Measurements from ENCODE around the gene ELMO1.
A peak's percentile ranks its signal among the peaks of the same experiment; 100 is the strongest.

ELMO1 gene

DNA sequence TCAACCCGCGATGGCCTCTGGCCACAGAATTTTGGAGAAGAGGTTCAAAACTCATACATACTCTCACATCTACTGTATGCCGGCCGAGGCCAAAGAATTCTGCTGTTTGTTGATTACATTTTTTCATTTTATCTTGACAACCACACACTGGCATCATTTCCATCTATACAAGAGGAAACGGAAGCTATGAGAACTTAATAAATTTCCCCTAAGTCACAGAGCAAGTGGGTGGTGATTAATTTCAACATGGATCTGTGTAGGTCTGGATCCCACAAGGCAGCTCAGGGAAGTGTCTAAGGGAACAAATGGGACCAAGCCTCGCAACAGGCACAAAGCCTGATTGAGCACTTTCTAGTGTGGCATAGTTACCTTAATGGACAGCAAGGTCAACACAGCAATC, 18.0 kb downstream of the ELMO1 start:
- no peak for DNase-seq

DNA sequence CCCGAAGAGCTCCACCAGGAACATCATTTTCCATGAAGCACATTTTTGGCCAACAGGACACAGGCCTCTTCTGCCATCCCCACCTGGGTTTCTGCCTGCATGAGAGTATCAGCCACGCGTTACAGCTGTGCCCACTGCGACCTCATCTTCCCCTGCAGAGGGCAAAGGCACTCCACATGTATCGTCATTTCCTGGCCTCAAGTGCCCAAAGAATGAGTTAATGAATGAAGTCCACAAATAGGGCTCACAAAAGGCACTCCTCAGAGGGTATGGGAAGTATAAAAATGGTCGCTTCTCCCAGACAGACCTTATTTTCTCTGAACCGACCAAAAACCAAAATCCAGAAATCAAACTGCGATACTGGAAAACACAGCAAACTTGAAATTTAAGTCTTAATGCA, 18.5 kb downstream of the ELMO1 start:
- DNase-seq, result no peak

DNA sequence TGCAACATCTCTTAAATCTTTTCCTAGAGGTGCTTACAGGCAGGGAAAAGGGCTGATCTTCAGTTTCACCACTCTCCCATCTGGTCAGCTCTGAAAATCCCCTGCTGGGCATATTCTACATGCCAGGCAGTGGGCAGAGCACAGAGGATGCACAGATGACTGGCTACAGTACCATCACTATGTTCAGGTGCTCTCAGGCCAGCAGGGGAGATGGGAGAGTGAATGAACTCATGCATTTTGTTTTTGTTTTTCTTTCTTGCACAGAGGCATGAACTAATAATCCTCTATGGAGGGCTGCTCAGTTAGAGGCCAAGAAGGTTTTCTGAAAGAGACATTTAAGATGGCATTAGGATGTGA, 19.3 kb downstream of the ELMO1 start:
- no peak for DNase-seq

DNA sequence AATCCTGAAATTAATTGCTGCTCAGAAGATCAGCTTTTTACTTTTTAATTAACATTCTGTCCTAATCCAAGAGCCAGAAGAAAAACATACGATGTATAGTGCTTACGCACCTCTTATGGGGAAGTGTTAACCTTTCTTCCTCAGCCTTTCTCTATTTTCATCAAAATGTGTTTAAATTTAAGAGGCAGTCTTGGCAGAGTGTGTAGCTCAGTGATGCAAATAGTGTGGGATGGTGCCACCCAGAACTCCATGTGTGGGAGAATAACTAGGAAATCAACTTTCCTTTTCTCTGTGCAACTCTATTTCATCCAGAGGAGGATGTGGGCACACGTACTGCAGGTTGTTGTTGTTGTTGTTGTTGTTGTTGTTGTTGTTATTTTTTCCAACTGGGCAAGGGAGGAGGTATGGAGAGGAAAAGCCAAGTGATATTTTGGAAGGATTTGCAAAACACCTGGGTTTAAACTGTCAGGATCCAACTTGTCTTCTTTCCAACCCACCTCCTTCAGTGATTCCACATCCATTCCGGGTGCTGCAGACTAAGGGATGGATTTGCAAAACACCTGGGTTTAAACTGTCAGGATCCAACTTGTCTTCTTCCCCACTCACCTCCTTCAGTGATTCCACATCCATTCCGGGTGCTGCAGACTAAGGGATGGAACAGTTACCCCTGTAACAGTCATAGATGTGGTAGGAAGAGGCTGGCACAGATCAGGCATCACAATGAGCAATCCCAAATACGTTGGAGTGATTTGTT, 19.8 kb downstream of the ELMO1 start:
- DNase-seq, result no peak

DNA sequence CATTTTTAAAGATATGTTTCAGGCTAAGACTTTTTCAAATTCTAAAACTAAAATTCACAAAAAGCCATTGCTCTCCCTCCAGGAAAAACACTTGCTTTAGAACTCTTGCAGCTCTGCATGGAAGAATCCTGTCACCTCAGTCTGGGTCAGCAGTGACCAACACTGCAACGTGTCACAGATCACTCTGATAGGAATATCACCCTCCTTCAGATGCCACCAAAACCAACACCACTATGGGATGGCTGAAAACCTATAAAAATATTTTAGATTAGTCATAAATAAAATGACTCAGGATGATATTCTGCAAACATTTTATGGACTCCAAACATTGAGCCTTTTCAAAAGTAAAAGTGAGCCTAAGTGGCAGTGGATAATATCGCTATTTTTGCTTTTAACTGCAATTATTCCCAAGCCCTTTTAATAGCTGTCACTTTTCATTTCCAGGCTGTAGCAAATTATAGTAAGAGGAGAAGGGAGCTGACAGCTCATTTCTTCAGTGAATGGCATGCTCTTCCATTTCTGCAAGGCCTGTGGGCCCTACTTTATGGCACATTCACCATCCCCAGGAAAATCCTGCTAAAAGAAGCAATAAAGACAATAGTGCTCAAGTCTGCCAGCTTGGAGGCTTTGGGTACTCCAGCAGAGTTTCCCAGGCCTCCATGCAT, 21.3 kb downstream of the ELMO1 start:
- DNase-seq, result no peak

DNA sequence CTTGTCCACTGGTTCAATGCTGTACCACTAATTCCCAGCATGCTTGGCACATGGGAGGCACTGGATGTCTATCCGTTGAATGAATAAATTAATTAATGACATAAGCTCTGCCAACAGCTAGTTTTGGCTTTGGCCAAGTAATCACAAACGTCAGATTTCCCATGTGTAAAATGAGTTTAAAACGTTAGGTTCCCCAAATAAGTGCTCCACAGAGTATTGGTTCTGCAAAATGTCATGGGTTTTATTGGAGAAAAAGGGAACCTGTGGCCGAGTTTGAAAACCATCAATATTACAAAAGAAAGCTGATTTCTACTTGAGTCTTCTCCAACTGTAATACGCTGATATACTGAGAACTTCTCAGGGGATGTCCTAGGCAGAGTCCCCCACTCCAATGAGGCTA, 23.2 kb downstream of the ELMO1 start:
- DNase-seq, result no peak

DNA sequence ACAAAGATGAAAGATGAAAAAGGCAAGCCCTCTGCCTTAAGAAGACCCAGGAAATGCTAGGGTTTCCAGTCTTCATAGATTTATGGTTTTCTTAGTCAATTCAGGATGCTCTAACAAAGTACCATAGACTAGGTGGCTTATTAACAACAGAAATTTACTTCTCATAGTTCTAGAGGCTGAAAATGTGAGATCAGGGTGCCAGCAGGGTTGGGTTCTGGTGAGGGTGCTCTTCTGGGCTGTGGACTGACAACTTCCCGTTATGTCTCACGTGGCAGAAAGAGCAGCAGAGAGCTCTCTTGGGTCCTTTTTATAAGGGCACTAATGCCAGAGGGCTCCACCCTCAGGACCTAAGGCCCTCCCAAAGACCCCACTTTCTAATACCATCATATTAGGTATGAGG, 23.7 kb downstream of the ELMO1 start:
- no peak for DNase-seq

DNA sequence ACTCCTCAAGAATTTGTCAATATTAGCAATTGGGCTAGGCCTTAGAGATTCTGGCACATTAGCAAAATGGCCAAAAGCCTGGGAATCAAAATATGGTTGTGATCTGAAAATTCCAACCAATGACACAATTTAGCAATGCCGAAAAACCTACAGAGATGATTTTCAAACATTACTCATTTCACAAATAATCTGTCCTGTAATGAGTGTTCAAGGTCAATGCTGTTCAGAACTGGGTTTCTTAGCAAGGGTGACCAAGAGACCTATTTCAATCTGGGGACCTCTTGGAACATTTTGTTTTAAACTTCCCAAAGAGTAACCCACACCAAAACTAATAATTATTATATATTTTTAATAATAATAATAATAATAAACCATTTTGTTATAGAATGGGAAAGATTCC, 24.1 kb downstream of the ELMO1 start:
- DNase-seq, result no peak

DNA sequence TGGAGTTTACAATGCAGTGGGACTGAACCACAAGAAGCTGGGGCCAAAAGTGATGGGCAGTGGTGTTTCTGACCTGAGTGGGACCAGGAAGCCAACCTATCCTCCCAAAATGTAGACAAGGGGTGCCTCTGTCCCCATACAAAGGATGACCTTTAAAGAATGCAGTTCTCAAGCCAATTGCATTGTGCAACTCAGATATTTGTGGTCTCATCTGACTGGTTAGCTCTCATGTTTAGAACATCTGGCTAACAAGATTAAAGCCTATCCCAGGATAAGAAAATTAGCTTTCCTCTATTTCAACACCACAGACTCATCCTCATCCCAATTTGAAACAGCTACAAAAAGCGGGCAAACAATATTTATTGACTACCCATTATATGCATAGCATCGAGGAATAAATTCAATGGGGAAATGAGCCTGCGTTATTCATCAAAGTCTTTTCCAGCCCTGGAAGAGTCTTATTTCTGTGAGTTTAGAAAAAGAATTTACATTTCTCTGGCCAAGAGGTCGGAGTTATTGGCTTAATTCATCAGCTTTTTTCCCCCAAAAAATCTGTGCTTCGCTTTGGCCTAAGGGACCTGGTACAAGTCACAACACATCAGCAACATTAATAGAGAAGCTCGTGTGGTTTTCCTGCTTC, 26.7 kb downstream of the ELMO1 start:
- DNase-seq, result no peak

DNA sequence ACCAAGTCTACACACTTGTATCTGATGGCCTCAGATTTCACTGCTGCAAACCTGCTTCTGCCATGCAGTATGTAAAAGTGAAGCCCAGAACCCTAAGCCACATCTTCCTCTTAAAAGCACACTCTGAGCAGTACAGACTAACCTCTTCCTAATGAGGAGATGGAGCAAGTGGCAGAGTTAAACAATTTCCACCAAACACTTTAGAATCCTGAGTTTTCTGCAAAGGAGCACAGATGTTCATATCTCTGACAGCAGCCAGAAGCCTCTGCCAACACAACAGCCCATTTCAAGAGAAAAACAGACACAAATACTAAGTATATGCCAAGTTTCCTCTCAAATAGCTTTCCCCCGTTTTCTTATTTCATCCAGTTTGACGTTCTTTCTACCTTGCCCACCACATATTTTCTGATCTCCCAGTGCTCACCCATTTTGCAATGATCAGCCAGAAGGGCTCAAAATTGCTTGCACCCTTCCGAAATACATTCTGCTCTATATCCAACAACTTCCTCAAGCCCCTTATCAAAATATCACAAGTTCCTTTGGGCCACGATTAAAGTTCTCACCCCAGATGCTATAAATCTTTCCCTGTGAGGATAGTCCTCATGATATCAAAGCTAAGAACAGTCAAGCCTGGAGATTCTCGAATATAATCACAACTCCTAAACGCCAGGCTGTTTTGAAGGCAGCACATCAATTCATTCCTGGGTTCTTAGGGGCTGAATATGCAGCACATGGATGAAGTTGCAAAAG, 27.5 kb downstream of the ELMO1 start:
- no peak for DNase-seq

DNA sequence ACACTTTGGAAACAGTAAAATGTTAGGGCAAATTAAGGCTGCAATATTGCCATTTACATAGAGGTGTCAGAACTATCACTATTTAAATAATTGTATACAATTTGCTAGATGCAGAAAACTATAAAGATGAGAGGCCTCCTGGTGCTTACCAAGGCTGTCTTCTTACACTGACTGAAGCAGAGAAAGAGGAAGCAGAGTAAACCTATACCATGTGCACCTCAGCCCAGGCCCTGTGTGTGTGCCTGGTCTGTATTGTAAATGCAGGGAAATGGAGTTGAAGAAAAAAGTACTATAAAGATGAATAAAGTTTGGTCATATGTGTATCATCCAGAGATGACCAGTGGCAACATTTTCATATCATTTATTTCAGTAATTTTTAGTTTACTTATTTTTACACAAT, 29.2 kb downstream of the ELMO1 start:
- no peak for DNase-seq

DNA sequence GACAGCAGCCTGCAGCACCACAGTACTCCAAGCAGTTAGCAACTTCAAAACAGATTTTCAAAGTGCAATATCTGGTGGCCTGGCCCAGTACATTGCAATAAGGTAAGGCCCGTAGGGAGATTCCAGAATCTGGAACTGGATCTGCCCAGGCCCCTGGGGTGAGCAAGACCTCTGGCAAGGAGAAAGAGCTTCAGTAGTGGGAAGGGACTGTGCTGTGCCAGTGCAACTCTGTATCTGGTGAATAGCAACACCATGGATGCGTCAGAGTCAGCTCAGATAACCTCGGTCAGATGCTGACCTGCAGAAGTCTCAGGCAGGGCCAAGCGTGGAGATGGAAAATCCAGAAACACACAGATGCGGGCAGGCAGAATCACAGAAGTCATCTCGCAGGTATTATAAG, 30.3 kb downstream of the ELMO1 start:
- no peak for DNase-seq

DNA sequence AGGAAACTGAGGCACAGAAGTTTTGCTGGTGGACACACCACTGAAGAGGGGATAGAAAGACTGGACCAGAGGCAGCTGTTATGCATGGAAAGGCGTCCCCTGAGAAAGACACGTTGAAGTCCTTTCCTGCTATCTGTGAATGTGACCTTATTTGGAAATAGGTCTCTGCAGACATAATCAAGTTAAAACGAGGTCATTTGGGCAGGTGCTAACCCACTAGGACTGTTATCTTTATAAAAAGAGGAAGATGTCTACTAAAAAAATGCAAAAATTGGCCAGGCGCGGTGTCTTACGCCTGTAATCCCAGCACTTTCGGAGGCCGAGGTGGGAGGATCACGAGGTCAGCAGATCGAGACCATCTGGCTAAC, 31.6 kb downstream of the ELMO1 start:
- DNase-seq, result no peak

DNA sequence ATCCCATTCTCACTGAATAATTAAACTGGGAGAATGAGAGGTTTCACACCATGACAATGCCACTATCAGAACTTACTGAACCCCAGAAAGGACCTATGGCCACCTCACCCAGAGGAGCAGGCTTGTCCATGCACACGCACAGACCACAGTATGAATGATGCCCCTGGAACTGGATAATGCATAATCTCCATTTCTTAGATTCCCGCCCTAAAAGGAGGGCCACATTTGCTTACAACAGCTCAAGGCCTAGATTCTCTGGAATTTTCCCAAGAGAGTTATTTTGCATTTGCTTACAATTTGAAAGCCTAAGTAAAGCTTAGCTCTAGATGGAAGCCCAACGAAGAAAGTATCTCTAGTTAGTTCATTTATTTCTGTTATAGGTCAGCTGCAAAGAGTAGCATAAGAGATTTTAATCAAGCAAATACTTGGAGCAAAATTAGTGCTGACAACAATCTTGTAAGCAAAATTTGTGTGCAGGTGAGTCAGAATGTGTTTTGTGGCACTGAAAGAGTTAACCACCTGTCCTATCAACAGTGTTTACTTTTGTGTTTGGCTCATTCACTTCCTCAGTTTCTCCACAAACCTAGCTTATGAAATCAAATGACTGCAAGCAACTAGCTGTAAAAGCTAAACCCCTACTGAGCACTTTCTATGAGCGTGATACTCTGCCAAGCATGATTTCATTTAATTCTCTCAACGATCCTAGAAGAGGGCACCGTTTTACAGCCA, 32.1 kb downstream of the ELMO1 start:
- DNase-seq, result no peak

DNA sequence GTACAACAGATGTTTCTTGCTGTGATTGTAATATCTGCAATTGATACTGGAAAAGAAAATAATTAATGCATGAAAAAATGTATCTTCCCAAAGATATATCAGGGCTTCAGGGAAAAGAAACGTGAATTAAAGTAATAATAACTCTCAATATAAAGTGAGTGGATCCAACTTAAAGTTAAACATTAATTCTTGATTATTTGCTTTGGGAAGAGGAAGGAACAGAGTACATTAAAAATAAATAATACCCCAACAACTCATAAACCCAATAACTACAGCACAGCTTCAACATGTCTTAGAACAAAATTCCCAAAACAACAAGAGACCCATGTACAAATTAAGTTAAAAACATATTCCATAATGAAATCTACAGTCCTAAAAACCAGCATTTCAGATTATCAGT, 33.0 kb downstream of the ELMO1 start:
- no peak for DNase-seq

DNA sequence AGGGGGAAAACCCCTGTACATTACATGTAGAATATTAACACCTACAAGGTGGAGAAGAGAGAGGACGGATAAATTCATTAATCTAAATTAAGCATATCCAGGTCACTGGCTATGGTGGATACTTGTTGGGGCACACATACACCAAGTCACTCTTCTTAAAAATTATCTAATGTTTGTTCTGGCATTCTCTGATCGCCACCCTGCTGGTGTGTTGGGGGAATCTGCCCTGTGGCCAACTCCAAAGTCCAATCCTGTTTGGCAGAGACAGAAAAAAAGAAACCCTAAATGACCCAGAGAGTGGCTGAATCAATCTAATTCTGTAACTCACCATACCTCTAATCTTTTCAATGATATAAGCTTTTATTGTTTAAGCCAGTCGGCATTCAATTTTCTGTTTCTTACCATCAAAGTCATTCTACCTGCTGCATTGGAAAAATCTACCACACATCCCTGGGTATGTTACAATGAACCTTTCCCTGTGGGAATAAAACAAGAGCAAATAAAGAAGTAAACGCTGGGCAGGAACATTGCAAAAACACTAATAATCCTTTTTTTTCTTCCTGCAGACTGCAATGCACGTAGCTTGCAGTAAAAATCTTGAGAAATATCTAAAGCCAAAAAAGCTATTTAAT, 34.2 kb downstream of the ELMO1 start:
- no peak for DNase-seq

DNA sequence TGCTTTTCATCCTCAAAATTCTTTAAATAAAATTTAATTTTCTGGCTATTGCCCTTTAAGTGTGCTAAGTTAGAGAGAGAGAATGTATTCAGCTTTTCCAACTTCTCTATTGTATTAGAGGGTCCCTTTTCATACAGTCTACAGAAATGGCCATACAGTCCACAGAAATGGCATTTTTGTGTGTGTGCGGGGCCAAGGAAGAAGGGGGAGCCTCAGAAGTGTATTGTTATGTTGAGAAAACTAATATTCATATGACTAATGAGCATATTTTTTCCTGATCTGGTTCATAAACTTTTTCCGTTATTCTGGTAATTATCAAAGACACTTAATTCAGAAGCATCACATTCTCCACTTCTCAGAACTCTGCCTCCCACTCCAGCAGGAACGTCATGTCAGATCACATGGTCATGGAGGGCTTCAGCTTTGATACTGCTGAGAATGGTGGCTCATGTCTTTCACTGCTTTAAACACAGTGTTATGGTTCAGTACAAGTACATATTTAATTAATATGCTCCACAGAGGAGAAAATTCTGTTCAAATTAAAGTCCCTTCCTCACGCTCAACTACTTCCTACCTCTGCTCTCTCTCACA, 37.1 kb downstream of the ELMO1 start:
- DNase-seq, result peak; percentile 69

DNA sequence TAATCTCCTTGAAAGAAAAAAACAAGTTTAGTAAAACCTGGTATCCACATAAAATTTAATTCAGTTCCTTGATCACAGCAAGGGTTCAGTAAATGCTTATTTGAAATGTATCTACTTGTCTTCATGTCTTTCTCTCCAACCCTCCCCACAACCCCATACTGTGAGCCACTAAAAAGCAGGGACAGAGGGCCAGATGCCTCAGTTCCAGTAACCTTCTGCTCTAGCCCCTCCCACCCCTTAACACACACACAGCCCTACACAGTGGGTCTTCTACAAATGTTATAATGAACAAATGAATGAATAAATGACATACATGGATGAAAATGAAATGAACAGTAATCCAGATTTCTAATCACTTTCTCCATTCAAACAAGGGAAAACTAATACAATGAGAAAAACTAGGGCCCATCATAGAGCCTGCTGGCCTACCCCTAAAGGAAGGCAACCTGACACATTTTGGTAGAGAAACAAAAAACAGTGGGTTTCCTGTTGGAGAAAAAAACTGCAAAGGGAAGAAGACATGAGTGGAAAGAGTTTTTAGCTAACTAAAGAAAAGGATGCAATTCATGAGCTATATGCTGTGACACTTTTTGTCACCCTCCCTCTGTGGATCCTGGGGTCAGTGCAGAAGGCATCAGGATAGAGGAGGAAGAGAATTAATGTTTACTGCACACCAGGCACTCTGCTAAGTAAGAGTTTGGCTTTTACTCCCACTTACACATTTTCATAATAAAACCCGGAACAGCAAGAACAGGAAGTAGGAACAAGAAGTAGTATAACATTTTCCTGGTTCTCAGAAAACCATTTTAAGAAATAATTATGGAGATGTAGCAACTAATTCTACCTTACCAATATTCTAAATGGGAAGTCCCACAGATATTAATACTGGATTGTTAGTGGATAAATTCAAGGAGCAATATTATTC, 38.1 kb downstream of the ELMO1 start:
- DNase-seq, result no peak

DNA sequence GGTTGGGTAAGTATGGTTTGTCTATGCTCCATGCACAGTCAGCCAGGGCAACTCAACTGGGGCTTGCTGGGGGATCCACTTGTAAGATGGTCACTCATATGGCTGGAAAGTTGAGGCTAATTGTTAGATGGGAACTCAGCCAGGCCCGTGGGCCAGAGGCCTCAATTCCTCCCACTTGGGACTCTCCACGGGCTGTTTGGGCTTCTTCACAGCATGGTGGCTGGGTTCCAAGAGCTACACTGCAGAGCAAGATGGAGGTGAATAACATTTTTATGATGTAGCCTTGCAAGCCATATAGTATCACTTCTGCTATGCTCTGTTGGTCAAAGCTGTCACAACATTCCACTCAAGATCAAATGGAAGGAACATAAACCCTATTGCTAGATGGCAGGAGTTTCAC, 39.2 kb downstream of the ELMO1 start:
- DNase-seq, result no peak

DNA sequence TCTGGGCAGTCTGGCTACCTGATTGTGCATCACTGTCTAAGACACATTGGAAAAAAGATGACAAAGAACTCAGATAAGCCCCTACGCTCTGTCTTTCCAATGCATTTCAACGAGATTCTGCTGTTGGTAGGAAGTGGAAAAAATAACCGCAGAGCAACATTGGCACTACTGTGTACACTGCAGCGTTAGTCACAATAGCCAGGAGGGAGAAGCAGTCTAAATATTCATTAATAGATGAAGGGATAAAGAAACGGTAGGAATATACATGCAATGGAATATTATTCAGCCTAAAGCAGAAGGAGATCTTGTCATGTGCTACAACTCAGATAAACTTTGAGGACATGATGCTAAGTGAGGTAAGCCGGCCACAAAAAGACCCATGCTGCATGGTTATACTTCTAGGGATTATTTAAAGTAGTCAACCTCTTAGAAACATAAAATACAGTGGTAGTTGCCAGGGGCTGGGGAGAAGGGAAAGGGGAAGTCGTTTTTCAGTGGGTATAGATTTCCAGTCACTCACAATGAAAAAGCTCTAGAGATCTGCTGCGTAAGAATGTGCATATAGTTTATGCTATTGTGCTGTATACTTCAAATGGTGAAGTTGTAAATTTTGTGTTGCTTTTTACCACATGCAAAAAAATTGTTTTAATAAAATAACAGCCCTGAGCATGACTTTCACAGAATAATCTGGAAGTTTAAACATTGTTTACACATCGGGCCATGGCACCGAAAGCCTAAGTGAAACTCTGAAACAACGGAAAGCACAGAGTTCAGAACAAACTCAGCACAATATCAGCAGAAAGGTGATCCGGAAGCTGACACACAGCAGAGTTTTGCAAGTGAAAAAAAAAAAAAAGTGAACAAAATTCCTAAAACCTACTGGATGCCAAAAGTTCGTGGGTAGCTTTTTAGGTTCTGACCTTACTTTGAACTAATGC, 40.1 kb downstream of the ELMO1 start:
- peak; percentile 20 for DNase-seq
